ENCODE measurements around the gene FILIP1.

DNA sequence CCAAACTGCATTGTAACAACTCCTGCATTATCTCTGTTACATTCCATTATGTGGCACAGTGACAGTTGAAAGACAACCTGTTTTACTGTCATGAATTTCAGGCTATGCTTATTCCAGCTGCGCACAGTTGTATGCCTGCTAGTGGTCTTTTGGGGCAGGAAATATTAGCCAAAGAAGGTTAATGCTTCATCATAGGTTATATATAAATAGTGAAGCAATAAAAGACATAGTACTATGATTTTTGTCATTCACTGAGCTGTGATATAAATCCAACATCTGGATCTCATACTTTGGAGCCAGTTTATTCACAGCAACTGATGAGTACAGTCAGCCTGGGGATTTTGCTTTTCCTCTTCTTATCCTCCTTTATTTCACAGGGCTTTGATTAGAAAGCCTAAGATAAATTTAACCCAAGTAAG is 55.6 kb downstream of the FILIP1 start:
- TF ChIP-seq EZH2 (IDR thresholded peaks at IDR 0.05; ENCODE audit: borderline replicate concordance, control insufficient read depth, low read depth, low read length) (no peak), CHD1 (IDR thresholded peaks at IDR 0.05; ENCODE audit: low read depth, low read length) (no peak), POLR2AphosphoS5 (IDR thresholded peaks at IDR 0.05; ENCODE audit: low read length) (no peak), YBX1 (IDR thresholded peaks at IDR 0.05) (no peak), SMAD1 (IDR thresholded peaks at IDR 0.05; ENCODE audit: low read depth, partially characterized antibody) (no peak), NFYB (IDR thresholded peaks at IDR 0.05; ENCODE audit: insufficient read depth, low read depth, low read length) (no peak), HDAC2 (IDR thresholded peaks at IDR 0.05) (no peak), TCF7 (IDR thresholded peaks at IDR 0.05; ENCODE audit: borderline replicate concordance) (no peak), MYC (IDR thresholded peaks at IDR 0.05; ENCODE audit: insufficient read depth, insufficient read length, insufficient replicate concordance, low read length, severe bottlenecking) (no peak)
- TF ChIP-seq, protein P1, sequence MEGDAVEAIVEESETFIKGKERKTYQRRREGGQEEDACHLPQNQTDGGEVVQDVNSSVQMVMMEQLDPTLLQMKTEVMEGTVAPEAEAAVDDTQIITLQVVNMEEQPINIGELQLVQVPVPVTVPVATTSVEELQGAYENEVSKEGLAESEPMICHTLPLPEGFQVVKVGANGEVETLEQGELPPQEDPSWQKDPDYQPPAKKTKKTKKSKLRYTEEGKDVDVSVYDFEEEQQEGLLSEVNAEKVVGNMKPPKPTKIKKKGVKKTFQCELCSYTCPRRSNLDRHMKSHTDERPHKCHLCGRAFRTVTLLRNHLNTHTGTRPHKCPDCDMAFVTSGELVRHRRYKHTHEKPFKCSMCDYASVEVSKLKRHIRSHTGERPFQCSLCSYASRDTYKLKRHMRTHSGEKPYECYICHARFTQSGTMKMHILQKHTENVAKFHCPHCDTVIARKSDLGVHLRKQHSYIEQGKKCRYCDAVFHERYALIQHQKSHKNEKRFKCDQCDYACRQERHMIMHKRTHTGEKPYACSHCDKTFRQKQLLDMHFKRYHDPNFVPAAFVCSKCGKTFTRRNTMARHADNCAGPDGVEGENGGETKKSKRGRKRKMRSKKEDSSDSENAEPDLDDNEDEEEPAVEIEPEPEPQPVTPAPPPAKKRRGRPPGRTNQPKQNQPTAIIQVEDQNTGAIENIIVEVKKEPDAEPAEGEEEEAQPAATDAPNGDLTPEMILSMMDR (IDR thresholded peaks at IDR 0.05 in 2 of 3, conservative IDR thresholded peaks at IDR 0.05 in 1 of 3; ENCODE audit: control insufficient read depth in 2 of 3, extremely low read depth in 1 of 3, insufficient read depth in 1 of 3, low read depth in 3 of 3, low read length in 3 of 3), result no peak
- TF ChIP-seq, protein P2, sequence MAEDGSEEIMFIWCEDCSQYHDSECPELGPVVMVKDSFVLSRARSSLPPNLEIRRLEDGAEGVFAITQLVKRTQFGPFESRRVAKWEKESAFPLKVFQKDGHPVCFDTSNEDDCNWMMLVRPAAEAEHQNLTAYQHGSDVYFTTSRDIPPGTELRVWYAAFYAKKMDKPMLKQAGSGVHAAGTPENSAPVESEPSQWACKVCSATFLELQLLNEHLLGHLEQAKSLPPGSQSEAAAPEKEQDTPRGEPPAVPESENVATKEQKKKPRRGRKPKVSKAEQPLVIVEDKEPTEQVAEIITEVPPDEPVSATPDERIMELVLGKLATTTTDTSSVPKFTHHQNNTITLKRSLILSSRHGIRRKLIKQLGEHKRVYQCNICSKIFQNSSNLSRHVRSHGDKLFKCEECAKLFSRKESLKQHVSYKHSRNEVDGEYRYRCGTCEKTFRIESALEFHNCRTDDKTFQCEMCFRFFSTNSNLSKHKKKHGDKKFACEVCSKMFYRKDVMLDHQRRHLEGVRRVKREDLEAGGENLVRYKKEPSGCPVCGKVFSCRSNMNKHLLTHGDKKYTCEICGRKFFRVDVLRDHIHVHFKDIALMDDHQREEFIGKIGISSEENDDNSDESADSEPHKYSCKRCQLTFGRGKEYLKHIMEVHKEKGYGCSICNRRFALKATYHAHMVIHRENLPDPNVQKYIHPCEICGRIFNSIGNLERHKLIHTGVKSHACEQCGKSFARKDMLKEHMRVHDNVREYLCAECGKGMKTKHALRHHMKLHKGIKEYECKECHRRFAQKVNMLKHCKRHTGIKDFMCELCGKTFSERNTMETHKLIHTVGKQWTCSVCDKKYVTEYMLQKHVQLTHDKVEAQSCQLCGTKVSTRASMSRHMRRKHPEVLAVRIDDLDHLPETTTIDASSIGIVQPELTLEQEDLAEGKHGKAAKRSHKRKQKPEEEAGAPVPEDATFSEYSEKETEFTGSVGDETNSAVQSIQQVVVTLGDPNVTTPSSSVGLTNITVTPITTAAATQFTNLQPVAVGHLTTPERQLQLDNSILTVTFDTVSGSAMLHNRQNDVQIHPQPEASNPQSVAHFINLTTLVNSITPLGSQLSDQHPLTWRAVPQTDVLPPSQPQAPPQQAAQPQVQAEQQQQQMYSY (CRISPR knock-in tag; IDR thresholded peaks at IDR 0.05), result no peak

Data from GM12878 (cell line).